KMS-11 (cell line): ENCODE measurements around the gene ZBTB44.
A peak's percentile ranks its signal among the peaks of the same experiment; 100 is the strongest.

Source experiments
- H2AFZ ChIP-seq: fragments of 200-600 bp; sonication (generic); 2 replicates; pipeline ENCODE4 v1.6.1; 2016; ENCODE audit warnings: antibody characterized with exemption, mixed run types, low read depth
- H3K27ac ChIP-seq: fragments of 200-600 bp; sonication (generic); 2 replicates; pipeline ENCODE4 v1.6.1; 2016; ENCODE audit warnings: mild to moderate bottlenecking, mixed run types
- H3K27me3 ChIP-seq: fragments of 200-600 bp; sonication (generic); 2 replicates; pipeline ENCODE4 v1.6.1; 2017; ENCODE audit warnings: mild to moderate bottlenecking, low read depth, mixed run types, moderate library complexity; ENCODE audit not compliant: insufficient read depth
- H3K36me3 ChIP-seq: fragments of 200-600 bp; sonication (generic); 2 replicates; pipeline ENCODE4 v1.6.1; 2017; ENCODE audit warnings: mild to moderate bottlenecking, mixed run types; ENCODE audit not compliant: insufficient read depth
- H3K4me1 ChIP-seq: fragments of 200-600 bp; sonication (generic); 2 replicates; pipeline ENCODE4 v1.6.1; 2016; ENCODE audit warnings: mild to moderate bottlenecking, low read depth, mixed run types; ENCODE audit not compliant: poor library complexity, severe bottlenecking
- H3K4me2 ChIP-seq: fragments of 200-600 bp; sonication (generic); 2 replicates; pipeline ENCODE4 v1.7.0; 2016; ENCODE audit warnings: mild to moderate bottlenecking, mixed run types
- H3K4me3 ChIP-seq: fragments of 200-600 bp; sonication (generic); IDR thresholded peaks from 2 replicates; pipeline ENCODE4 v1.6.1; 2017; ENCODE audit warnings: low read depth, low read length, mixed read lengths; ENCODE audit not compliant: insufficient read depth
- H3K79me2 ChIP-seq: fragments of 200-600 bp; sonication (generic); 2 replicates; pipeline ENCODE4 v1.6.1; 2016; ENCODE audit warnings: low read depth, mixed run types; ENCODE audit not compliant: insufficient read depth
- H3K9ac ChIP-seq: fragments of 200-600 bp; sonication (generic); 2 replicates; pipeline ENCODE4 v1.6.1; 2016; ENCODE audit warnings: mild to moderate bottlenecking, mixed run types
- H4K20me1 ChIP-seq: fragments of 200-600 bp; sonication (generic); 2 replicates; pipeline ENCODE4 v1.6.1; 2016; ENCODE audit warnings: mild to moderate bottlenecking, mixed run types; ENCODE audit not compliant: insufficient read depth
- CTCF ChIP-seq: fragments of 200-600 bp; sonication (generic); conservative IDR thresholded peaks from 2 replicates; pipeline ENCODE4 v1.6.1; 2017; ENCODE audit warnings: low read depth, mild to moderate bottlenecking, antibody characterized with exemption, low read length, moderate library complexity, mixed read lengths

ZBTB44 gene

GRCh38 chr11:130215531-130216220 is 99.0 kb downstream of the ZBTB44 start:
- H3K27ac ChIP-seq, result no peak overlapping the region
- no peaks in the 10 kb centered on the region for H3K27me3 ChIP-seq
- no peak for TF ChIP-seq CTCF
- H3K9ac ChIP-seq, result no peak overlapping the region
- H4K20me1 ChIP-seq, result no peaks in the 10 kb centered on the region
- peaks cover 4% of the 10 kb centered on the region for H3K4me1 ChIP-seq
- H3K4me2 ChIP-seq, result no peak overlapping the region
- H3K79me2 ChIP-seq, result no peaks in the 10 kb centered on the region
- no peaks in the 10 kb centered on the region for H3K36me3 ChIP-seq
- no peak overlapping the region for H2AFZ ChIP-seq
- no peak overlapping the region for H3K4me3 ChIP-seq

GRCh38 chr11:130214861-130215530 is 99.7 kb downstream of the ZBTB44 start:
- Histone ChIP-seq H3K4me2 (no peak overlapping the region), H4K20me1 (no peaks in the 10 kb centered on the region), H3K9ac (no peak overlapping the region), H3K4me3 (no peak overlapping the region), H3K36me3 (no peaks in the 10 kb centered on the region), H3K79me2 (no peaks in the 10 kb centered on the region), H2AFZ (no peak overlapping the region), H3K27ac (no peak overlapping the region), H3K27me3 (no peaks in the 10 kb centered on the region), H3K4me1 (peaks cover 4% of the 10 kb centered on the region)
- no peak for TF ChIP-seq CTCF

- Histone ChIP-seq H3K79me2 (no peaks in the 10 kb centered on the region), H3K9ac (no peak overlapping the region), H3K4me3 (no peak overlapping the region), H3K4me1 (peaks cover 4% of the 10 kb centered on the region), H3K4me2 (no peak overlapping the region), H3K27me3 (no peaks in the 10 kb centered on the region), H2AFZ (no peak overlapping the region), H3K36me3 (no peaks in the 10 kb centered on the region), H3K27ac (no peak overlapping the region), H4K20me1 (no peaks in the 10 kb centered on the region)
- no peak for TF ChIP-seq CTCF
Observed at GRCh38 chr11:130213979-130214281, 100.8 kb downstream of the ZBTB44 start.

GRCh38 chr11:130213143-130213978 is 101.4 kb downstream of the ZBTB44 start:
- H3K4me1 ChIP-seq, result peaks cover 4% of the 10 kb centered on the region
- no peaks in the 10 kb centered on the region for H4K20me1 ChIP-seq
- no peak overlapping the region for H3K27ac ChIP-seq
- H3K9ac ChIP-seq, result no peak overlapping the region
- TF ChIP-seq CTCF, result peak; percentile 89
- H3K36me3 ChIP-seq, result no peaks in the 10 kb centered on the region
- no peak overlapping the region for H3K4me3 ChIP-seq
- no peak overlapping the region for H2AFZ ChIP-seq
- H3K27me3 ChIP-seq, result no peaks in the 10 kb centered on the region
- H3K4me2 ChIP-seq, result no peak overlapping the region
- no peaks in the 10 kb centered on the region for H3K79me2 ChIP-seq
